ENCODE results near the gene CPNE5.

DNA sequence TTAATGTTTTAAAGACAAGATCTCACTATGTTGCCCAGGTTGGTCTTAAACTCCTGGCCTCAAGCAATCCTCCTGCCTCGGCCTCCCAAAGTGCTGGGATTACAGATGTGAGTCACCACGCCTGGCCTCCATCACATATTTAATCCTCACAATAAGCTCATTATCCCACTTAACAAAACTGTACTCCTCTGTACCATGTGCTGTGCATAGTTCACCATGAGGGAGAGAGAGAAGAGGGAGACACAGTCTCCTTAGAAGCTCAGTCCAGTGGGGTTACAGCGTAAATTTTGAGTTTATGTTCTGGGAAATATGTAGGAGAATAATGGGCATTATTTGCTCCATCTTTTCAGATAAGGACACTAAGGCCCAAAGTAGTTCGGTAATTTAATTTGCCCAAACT lies 7.9 kb upstream of the CPNE5 start:
- TF ChIP-seq, protein P1, sequence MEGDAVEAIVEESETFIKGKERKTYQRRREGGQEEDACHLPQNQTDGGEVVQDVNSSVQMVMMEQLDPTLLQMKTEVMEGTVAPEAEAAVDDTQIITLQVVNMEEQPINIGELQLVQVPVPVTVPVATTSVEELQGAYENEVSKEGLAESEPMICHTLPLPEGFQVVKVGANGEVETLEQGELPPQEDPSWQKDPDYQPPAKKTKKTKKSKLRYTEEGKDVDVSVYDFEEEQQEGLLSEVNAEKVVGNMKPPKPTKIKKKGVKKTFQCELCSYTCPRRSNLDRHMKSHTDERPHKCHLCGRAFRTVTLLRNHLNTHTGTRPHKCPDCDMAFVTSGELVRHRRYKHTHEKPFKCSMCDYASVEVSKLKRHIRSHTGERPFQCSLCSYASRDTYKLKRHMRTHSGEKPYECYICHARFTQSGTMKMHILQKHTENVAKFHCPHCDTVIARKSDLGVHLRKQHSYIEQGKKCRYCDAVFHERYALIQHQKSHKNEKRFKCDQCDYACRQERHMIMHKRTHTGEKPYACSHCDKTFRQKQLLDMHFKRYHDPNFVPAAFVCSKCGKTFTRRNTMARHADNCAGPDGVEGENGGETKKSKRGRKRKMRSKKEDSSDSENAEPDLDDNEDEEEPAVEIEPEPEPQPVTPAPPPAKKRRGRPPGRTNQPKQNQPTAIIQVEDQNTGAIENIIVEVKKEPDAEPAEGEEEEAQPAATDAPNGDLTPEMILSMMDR (IDR thresholded peaks at IDR 0.05) = no peak
- TF ChIP-seq POLR2A (IDR thresholded peaks at IDR 0.05) = no peak

Data from prostate gland (tissue), 2 donors.